GM11168 (cell line): ENCODE results near the gene SLC16A6.
"Not testable (repeated sequence)": the region's sequence is repeated elsewhere in the genome, so short reads cannot be mapped to it uniquely, and the experiment has no call there.

Source experiments
- in situ Hi-C: fragments of 300-500 bp; cut with MboI; formaldehyde crosslinking; loops from one replicate; pipeline ENCODE4 v1.12.0; 2022; ENCODE audit warnings: low sequenced_read_pairs; ENCODE audit not compliant: unreplicated experiment

Gene SLC16A6

DNA sequence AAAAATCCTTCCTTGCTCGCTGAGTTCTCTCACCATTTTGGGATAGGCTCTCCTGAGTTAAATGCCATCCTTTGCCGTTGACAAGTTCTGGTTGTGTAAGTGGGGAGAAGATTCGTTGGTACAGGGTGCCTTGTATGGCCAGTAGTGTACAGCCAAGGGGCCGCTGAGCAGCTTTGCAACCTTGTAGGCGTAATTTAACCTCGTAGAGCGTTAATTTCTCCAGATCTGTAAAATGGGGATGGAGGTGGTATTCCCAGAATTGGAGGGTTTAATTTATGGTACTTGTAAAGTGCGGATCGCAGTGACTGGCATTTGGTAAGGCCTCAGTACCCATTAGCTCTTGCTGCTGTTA is 1.7 kb upstream of the SLC16A6 start:
- in situ Hi-C loops = no loop called here

DNA sequence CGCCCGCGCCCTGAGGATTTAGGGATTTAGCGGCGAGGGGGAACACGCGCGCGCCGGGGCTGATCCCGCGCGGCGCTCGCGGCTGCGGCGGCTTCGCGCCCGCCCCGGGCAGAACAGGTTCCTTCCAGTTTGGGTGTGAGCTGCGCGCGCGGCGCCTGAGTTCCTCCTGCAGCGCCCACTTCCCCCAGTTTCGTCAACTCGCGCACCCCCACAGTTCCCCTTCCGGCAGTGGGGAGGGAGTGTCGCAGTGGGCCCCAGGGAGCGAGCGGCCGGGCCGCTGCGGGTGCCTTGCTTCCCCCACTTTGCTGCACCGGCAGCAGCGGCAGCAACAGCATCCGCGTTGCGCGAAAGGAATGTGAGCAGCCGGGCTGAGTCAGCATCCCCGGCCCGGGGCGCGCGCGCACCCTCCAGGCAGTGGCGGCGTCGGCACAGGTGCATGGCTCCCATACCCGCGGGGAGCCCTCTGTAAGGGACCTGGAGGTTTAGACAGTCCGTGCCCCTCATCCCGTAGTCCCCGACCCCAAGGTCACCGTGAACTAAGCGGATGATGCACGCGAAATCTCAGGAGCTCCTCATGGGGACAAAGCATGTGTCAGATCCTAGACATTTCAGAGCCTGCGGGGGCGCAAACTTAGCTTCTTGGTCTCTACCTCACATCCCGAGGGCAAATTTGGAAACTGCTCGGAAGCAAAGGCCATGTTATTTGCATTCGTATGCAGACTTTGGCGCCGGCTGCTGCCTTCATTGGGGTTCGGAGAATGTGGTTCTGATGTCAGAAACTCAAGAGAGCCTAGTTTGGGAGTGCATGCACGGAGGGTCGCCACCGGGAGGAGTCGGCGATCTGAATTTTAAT is 1.1 kb upstream of the SLC16A6 start:
- in situ Hi-C loops = no loop called here

GRCh38 chr17:68290268-68290954 is 516 bp downstream of the SLC16A6 start:
- in situ Hi-C loops = no loop called here

DNA sequence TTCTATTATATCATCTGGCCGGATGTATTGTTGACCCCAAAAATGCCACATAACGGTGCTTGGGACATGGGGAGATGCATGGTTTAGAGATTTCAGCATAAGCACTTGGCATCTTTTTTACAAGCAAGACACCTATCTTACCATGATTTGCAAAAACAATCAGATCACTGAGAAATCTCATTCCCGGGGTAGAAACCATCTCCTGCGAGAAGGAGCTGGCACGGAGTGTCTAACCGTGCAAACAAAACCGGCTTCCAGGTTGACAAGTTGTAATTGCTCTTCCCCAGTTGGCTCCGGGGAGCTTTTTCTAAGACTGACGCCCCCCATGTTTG is 1.0 kb downstream of the SLC16A6 start:
- in situ Hi-C loops = no loop called here

DNA sequence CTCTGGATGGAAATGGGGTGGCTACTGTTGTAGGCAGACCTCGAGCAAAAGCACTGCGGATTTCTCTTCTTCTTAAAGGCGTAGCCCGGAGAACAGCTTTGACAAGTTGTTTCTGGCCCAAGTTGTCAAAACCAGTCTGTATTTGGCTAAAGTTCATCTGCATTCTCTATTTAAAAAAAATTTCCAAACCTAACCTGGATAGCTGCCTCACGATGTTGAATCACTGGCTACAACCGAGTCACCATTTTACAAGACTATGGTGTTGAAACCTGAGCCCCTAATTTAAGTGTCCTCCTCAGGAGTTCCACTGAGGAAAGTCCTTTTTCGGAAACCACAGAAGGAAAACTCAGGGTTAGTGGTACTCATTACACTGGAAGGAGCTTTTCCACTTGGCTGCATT is 1.5 kb downstream of the SLC16A6 start:
- in situ Hi-C loops = no loop called here

DNA sequence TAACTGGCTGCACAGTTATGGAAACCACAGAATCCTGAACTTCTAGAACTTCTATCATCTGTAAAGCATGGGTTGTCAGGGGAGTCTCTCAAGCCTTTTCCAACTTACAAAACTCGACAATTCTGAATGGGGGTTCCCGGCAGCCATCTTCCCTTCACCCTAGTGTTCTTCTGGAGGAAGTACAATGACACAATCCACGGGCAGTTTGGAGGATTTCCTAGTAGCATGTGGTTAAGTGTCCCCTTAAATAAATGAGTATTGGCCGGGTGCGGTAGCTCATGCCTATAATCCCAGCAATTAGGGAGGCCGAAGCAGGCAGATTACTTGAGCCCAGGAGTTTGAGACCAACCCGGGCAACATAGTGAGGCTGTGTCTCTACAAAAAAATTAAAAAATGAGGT is 2.1 kb downstream of the SLC16A6 start:
- in situ Hi-C loops = no loop called here

GRCh38 chr17:68288375-68288774 is 2.6 kb downstream of the SLC16A6 start:
- in situ Hi-C loops = no loop called here

DNA sequence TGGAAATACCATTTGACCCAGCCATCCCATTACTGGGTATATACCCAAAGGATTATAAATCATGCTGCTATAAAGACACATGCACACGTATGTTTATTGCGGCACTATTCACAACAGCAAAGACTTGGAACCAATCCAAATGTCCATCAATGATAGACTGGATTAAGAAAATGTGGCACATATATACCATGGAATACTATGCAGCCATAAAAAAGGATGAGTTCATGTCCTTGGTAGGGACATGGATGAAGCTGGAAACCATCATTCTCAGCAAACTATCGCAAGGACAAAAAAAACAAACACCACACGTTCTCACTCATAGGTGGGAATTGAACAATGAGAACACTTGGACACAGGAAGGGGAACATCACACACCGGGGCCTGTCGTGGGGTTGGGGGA is 9.0 kb downstream of the SLC16A6 start:
- in situ Hi-C loops = not testable (repeated sequence)

DNA sequence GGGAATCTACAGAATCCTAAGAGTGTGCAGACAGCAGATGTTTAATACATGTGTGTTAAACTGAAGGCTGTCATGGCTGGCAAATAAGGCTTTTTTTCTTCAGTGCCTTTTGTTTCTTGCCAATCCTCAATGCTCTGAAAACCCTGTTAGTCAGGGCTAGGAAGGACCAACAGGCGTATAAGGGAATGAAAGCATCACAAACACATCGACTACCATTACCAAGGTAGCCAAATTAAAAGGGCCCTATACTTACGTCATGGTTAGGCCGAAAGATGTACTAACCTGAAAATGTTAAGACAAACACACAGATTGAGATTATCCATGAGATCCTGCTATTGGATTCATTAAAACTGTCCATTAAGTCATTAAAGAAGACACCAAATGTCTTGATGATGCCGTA is 13.1 kb downstream of the SLC16A6 start:
- in situ Hi-C loops = no loop called here

DNA sequence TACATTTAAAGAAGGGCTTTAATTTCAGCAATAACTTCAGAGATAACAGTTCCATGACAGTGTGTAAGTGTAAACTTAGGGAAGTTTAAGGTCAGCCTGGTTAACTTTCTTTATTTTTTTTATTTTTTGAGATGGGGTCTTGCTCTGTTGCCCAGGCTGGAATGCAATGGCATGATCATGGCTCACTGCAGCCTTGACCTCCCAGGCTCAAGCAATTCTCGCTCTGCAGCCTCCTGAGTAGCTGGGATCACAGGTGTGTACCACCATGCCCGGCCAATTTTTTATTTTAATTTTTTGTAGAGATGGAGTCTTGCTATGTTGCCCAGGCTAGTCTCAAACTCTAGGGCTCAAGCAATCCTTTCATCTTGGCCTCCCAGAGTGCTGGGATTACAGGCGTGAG is 14.6 kb downstream of the SLC16A6 start:
- in situ Hi-C loops = not testable (repeated sequence)

DNA sequence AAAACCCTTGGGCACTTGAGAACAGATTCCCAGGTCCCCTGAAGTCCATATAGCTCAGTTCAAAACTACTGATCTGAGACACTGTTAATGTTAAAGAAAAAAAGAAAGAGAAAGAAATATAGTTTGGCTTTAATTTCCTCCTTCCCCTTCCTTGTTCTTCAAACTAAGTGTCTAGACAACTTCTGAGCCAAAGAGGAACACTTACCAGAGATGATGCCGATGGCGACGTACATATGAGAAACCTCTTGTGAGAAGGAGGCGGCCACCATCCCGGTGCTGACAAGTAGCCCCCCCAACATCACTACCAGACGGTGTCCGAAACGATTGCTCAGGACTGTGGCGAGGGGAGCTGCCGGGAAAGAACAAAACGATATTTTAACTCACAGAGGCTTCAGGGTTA is 17.2 kb downstream of the SLC16A6 start:
- in situ Hi-C loops = no loop called here

DNA sequence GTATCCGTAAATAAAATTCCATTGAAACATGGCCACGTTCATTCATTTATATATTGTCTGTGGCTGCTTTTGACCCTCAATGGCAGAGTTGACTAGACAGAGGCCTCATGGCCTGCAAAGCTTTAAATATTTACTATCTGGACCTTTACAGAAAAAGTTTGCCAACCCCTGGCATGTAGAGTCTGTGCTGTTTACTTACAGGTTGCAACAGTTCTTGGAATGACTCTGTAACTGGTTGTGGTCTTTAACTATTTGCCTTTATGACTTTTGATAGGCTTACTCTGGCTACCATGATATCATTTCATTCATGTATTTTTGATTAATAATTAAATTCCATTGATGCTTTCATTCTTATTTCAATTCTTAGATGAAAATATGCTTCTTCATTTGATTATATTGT is 25.1 kb downstream of the SLC16A6 start:
- in situ Hi-C loops = not testable (repeated sequence)

GRCh38 chr17:68263101-68263681 is 27.7 kb downstream of the SLC16A6 start:
- in situ Hi-C loops = not testable (repeated sequence)

DNA sequence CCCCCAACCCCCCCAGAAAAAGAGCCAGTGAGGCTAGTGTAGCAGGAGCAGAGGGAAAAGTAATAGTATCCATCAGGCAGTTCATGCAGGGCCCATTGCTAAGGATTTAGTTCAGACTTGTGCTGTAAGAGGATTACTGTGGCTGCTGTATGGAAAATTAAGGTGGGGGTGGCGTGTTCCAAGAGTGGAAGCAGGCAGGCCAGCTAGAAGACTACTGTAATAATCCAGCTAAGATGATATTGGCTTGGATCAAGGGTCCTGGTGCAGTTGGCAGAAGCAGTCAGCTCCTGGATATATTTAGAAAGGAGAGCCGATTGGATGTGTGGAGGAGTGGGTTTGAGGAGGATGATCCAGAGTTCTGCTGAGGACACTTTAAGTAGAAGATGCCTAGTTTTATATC is 28.5 kb downstream of the SLC16A6 start:
- in situ Hi-C loops = not testable (repeated sequence)

- in situ Hi-C loops = no loop called here
These were observed 30.7 kb downstream of the SLC16A6 start for GRCh38 chr17:68260051-68260762.

GRCh38 chr17:68259648-68259951 is 31.3 kb downstream of the SLC16A6 start:
- in situ Hi-C loops = not testable (repeated sequence)

GRCh38 chr17:68258890-68259647 is 31.9 kb downstream of the SLC16A6 start:
- in situ Hi-C loops = not testable (repeated sequence)

DNA sequence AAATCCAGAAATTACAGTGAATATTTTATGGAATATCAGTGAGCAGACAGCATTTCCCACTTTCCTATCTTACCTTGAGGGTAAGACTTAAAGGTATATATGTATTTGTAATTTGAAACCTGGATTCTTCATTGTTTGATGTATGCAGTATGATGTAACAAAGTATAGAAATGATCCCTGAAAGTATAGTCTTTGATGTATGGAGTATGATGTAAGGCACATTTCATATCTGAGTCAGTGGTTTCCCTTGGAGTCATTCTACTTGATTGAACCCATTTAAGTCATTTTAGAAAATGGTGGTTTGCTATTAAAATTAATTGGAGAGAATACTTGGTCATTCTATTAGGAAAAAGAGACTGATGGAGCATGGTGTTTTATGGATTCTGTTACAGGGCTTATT is 33.0 kb downstream of the SLC16A6 start:
- in situ Hi-C loops = no loop called here

DNA sequence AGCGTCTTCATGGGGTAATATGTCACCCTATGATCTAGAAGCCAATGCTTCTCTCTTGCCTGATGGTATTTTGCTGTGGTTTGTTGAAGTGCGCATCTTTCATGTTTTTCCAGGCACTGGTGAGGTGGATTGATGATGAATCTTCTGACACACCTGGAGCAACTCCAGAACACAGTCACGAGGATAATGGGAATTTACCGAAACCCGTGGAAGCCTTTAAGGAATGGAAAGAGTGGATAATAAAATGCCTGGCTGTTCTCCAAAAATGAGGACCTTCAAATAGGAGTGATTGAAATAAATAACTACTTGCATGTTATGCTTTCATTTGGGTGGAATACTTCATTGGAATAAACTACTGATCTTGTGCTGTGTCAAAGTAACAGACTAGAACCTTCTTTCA is 34.2 kb downstream of the SLC16A6 start:
- in situ Hi-C loops = not testable (repeated sequence)

DNA sequence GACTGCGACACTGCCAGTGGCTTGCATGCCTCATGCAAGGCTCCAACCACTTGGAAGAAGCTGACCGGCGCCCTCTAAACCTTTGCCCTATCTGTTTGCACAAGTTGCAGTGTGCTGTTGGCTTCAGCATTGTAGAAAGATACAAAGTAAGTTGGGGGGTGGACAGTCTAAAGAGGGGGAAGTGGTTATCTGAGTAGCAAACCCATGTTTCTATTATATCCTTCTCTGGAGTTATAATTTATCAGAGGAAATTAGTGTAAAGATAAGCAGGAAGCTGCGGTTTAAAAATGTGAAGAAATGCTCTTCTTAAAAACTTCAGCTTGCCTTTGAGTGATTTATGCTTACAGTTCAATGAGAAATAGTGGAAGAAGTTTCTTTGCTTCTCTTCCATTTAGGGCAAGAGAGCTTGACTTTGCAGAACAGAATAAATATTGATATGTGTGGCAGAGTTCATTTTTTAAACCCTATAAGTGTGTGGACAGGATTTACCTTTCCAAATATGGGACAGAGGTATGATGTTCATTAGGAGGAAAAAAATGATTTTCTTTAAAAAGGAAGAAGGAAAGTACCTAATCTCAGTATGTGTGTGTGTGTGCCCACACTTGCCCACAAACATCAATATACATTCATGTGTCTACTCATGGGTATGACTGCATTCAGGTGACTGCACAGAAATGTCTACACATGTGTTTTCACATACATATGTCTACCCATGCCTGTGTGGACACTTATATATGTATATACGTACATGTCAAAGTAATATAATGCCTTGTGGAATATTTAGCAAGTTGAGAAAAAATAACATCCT is 35.0 kb downstream of the SLC16A6 start:
- in situ Hi-C loops = no loop called here
